GM12878 (cell line): ENCODE results near the gene CFAP92. TPM values are rescaled to one million over a fixed set of nuclear protein-coding genes. Genes with fewer than 3 reads are reported as not detected.

Experiments used
- ATAC-seq: fragments of 200-7000 bp; cut with Tn5 transposase; 3 replicates; pipeline ENCODE4 v1.9.1; 2020; ENCODE audit warnings: mild to moderate bottlenecking, moderate library complexity
- BruUV-seq: library from RNA; stranded (reverse); fragments of 400-500 nt; replicated peaks from 2 replicates; lab custom pipeline; 2021; lab: Mats Ljungman, UMichigan
- CTCF ChIA-PET: fragments of 300-600 bp; sonication (Branson Sonifier 250); formaldehyde crosslinking; extraction: SDS; loops from one replicate; lab custom pipeline; 2021; ENCODE audit warnings: inconsistent platforms; lab: Yijun Ruan, JAX
- POLR2A ChIA-PET: fragments of 350-600 bp; formaldehyde crosslinking; extraction: SDS; loops from one replicate; lab custom pipeline; 2021; ENCODE audit warnings: inconsistent platforms; lab: Charles Lee
- RAD21 ChIA-PET: fragments of 300-600 bp; sonication (Branson Sonifier 250); formaldehyde crosslinking; loops from one replicate; lab custom pipeline; 2023; ENCODE audit warnings: antibody characterized with exemption; ENCODE audit not compliant: unreplicated experiment; lab: Charles Lee
- SMC1A ChIA-PET: fragments of 300-600 bp; sonication (Branson Sonifier 250); formaldehyde crosslinking; loops from one replicate; lab custom pipeline; 2023; ENCODE audit not compliant: unreplicated experiment, uncharacterized antibody; lab: Charles Lee
- DNase-seq: peaks from one replicate; pipeline ENCODE4 v3.0.0-alpha.2; 2011; ENCODE audit warnings: low read depth, low spot score
- FAIRE-seq: peaks from 3 replicates; lab custom pipeline; 2011; peaks lifted over from hg19 to GRCh38; lab: Jason Lieb, UNC
- H2AFZ ChIP-seq: 2 replicates; pipeline ENCODE4 v1.6.0; 2011; ENCODE audit warnings: low read depth, low read length, control low read depth; ENCODE audit not compliant: control insufficient read depth
- H3K27ac ChIP-seq: 2 replicates; pipeline ENCODE4 v1.5.1; 2011; ENCODE audit warnings: control low read depth; ENCODE audit not compliant: control insufficient read depth, insufficient read depth
- H3K27me3 ChIP-seq, 2 experiments: replicated peaks in 1 of 2; 2 replicates each; pipeline versions ENCODE4 v1.6.0 to v1.6.1; 2011; ENCODE audit warnings: low read length in 1 of 2; ENCODE audit not compliant: control insufficient read depth in 2 of 2, insufficient read depth in 2 of 2
- H3K36me3 ChIP-seq, 2 experiments: 2 replicates each; pipeline ENCODE4 v1.5.1; 2011; ENCODE audit warnings: low read length in 1 of 2; ENCODE audit not compliant: control insufficient read depth in 2 of 2, insufficient read depth in 2 of 2
- H3K4me1 ChIP-seq: 2 replicates; pipeline ENCODE4 v1.6.1; 2011; ENCODE audit warnings: mild to moderate bottlenecking, low read length, moderate library complexity, mixed read lengths; ENCODE audit not compliant: control insufficient read depth, insufficient read depth
- H3K4me2 ChIP-seq: 2 replicates; pipeline ENCODE4 v1.6.0; 2011; ENCODE audit warnings: control low read depth; ENCODE audit not compliant: control insufficient read depth, insufficient read depth
- H3K4me3 ChIP-seq: fragments of 200-600 bp; sonication (generic); 2 replicates; pipeline ENCODE4 v1.5.1; 2016
- H3K79me2 ChIP-seq: 2 replicates; pipeline ENCODE4 v1.6.0; 2011; ENCODE audit warnings: low read length; ENCODE audit not compliant: control insufficient read depth, insufficient read depth
- H3K9ac ChIP-seq: 2 replicates; pipeline ENCODE4 v1.8.0; 2011; ENCODE audit warnings: low read length, control low read depth, mixed read lengths; ENCODE audit not compliant: control insufficient read depth, insufficient read depth
- H3K9me3 ChIP-seq: replicated peaks from 3 replicates; pipeline ENCODE4 v1.5.1; 2011; ENCODE audit warnings: mild to moderate bottlenecking, low read length; ENCODE audit not compliant: control insufficient read depth, insufficient read depth
- H4K20me1 ChIP-seq: 2 replicates; pipeline ENCODE4 v1.6.0; 2011; ENCODE audit not compliant: control insufficient read depth, insufficient read depth
- CREB1 ChIP-seq: IDR thresholded peaks from 2 replicates; pipeline ENCODE4 v1.6.1; 2012; ENCODE audit warnings: low read depth, mild to moderate bottlenecking, inconsistent platforms
- GABPA ChIP-seq: IDR thresholded peaks from 2 replicates; pipeline ENCODE4 v1.6.1; 2014; ENCODE audit warnings: antibody characterized with exemption, low read depth, mild to moderate bottlenecking, inconsistent platforms
- HCFC1 ChIP-seq: fragments of 150-350 bp; IDR thresholded peaks from 2 replicates; pipeline ENCODE4 v1.6.1; 2014; ENCODE audit warnings: low read length
- JUNB ChIP-seq: IDR thresholded peaks from 2 replicates; pipeline ENCODE4 v1.6.1; 2016; ENCODE audit warnings: antibody characterized with exemption, mild to moderate bottlenecking
- KDM1A ChIP-seq: fragments of 200-600 bp; sonication (generic); IDR thresholded peaks from 2 replicates; pipeline ENCODE4 v1.6.1; 2016; ENCODE audit warnings: borderline replicate concordance
- POLR2AphosphoS2 ChIP-seq: IDR thresholded peaks from 2 replicates; pipeline ENCODE4 v1.6.1; 2011; ENCODE audit warnings: low read depth, mild to moderate bottlenecking, low read length, improper control_type of control experiment, moderate library complexity
- RBBP5 ChIP-seq: fragments of 200-600 bp; sonication (generic); conservative IDR thresholded peaks from 2 replicates; pipeline ENCODE4 v1.6.1; 2016
- RELA ChIP-seq: fragments of 450-650 bp; IDR thresholded peaks from 2 replicates; pipeline ENCODE4 v1.8.0; 2014; ENCODE audit warnings: borderline replicate concordance; ENCODE audit not compliant: partially characterized antibody
- SMARCA5 ChIP-seq: fragments of 450-650 bp; IDR thresholded peaks from 2 replicates; pipeline ENCODE4 v1.6.1; 2017; ENCODE audit warnings: mild to moderate bottlenecking
- SREBF2 ChIP-seq: IDR thresholded peaks from 2 replicates; pipeline ENCODE4 v1.6.1; 2012; ENCODE audit warnings: mild to moderate bottlenecking, low read length
- WRNIP1 ChIP-seq: IDR thresholded peaks from 2 replicates; pipeline ENCODE4 v1.6.1; 2011; ENCODE audit warnings: low read depth, low read length, improper control_type of control experiment, borderline replicate concordance
- ZNF24 ChIP-seq: fragments of 450-650 bp; IDR thresholded peaks from 2 replicates; pipeline ENCODE4 v1.6.1; 2017; ENCODE audit warnings: antibody characterized with exemption, mild to moderate bottlenecking
- ZNF384 ChIP-seq: IDR thresholded peaks from 2 replicates; pipeline ENCODE4 v1.6.1; 2012; ENCODE audit warnings: low read depth, mild to moderate bottlenecking, low read length, improper control_type of control experiment, borderline replicate concordance
- WGBS: methylation state at CpG from one replicate; pipeline ENCODE4 v1.1.6; 2016; ENCODE audit warnings: low lambda C conversion rate; ENCODE audit not compliant: insufficient replicate concordance, insufficient coverage; ENCODE audit errors: missing lambda C conversion rate; 5-methylcytosine and 5-hydroxymethylcytosine counted together
- in situ Hi-C: fragments of 300-500 bp; cut with MboI; formaldehyde crosslinking; loops from 9 replicates; pipeline ENCODE4 v1.14.3; 2018; ENCODE audit warnings: mixed read lengths
- intact Hi-C: fragments of 100-400 bp; cut with micrococcal nuclease; formaldehyde crosslinking; loops from one replicate; pipeline ENCODE4 v1.14.2; 2022; ENCODE audit not compliant: unreplicated experiment
- polyA plus RNA-seq, 11 experiments: library from polyadenylated mRNA; depleted of rRNA in 4 of 11; unstranded in 6 of 11; stranded (reverse) in 5 of 11; fragments of >200 nt; fragmentation: Nextera tagmentation in 4 of 11; fragmentation: Illumina TruSeq in 1 of 11; extraction: Ambion mirVana in 4 of 11; extraction: Trizol in 1 of 11; gene quantifications; 1 replicate in 1 of 11; 2 replicates in 10 of 11; pipeline versions ENCODE4 v1.2.1 to v1.2.3, GENCODE V29; 2011 to 2016; ENCODE audit warnings: inconsistent platforms in 2 of 11, missing spikeins in 2 of 11, low read depth in 1 of 11
- total RNA-seq, 4 experiments: library from RNA; depleted of rRNA in 3 of 4; stranded (reverse); fragments of >200 nt in 3 of 4; fragmentation: Illumina TruSeq in 1 of 4; extraction: Trizol in 1 of 4; gene quantifications; 2 replicates each; pipeline versions ENCODE4 v1.2.1 to v1.2.3, GENCODE V29; 2013 to 2021
- TF ChIP-seq, protein P1 (sequence below): fragments of 450-650 bp; IDR thresholded peaks from 2 replicates; pipeline ENCODE4 v1.6.1; 2017; ENCODE audit warnings: borderline replicate concordance
- TF ChIP-seq, protein P2 (sequence below): IDR thresholded peaks from 2 replicates; pipeline ENCODE4 v1.6.1; 2011; ENCODE audit warnings: mild to moderate bottlenecking, low read depth, low read length, moderate library complexity; ENCODE audit not compliant: insufficient replicate concordance
- TF ChIP-seq, protein P3 (sequence below): fragments of 450-650 bp; IDR thresholded peaks from 2 replicates; pipeline ENCODE4 v1.6.1; 2017; ENCODE audit warnings: mild to moderate bottlenecking, moderate library complexity

CFAP92 gene
- total and polyA plus RNA-seq, 10 of the 15 experiments (the other 5 are each of a cell fraction or from before 2014, with no cell fraction given): 0.05 to 0.52 (median 0.14) TPM; not detected in 7

DNA sequence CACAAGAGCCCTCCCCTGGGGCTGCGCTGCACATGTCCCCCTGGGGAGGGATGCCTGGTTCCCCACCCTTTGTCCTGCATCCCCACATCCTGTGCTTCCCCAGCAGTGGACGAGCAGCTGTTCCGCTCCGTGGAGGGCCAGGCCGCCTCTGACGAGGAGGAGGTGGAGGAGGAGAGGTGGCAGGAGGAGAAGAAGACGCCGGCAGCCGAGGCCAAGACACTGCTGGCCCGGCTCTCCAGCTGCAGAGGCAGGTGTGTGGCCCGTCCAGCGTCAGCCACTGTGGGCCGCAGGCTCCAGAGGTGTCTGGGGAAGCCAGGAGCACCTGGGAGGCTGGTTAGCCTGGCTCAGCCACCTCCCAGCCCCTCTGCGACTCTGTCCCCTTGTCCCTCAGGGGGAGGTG is 38.8 kb upstream of the CFAP92 start (continued):
- TF ChIP-seq, protein P1, sequence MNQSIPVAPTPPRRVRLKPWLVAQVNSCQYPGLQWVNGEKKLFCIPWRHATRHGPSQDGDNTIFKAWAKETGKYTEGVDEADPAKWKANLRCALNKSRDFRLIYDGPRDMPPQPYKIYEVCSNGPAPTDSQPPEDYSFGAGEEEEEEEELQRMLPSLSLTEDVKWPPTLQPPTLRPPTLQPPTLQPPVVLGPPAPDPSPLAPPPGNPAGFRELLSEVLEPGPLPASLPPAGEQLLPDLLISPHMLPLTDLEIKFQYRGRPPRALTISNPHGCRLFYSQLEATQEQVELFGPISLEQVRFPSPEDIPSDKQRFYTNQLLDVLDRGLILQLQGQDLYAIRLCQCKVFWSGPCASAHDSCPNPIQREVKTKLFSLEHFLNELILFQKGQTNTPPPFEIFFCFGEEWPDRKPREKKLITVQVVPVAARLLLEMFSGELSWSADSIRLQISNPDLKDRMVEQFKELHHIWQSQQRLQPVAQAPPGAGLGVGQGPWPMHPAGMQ: no peak

DNA sequence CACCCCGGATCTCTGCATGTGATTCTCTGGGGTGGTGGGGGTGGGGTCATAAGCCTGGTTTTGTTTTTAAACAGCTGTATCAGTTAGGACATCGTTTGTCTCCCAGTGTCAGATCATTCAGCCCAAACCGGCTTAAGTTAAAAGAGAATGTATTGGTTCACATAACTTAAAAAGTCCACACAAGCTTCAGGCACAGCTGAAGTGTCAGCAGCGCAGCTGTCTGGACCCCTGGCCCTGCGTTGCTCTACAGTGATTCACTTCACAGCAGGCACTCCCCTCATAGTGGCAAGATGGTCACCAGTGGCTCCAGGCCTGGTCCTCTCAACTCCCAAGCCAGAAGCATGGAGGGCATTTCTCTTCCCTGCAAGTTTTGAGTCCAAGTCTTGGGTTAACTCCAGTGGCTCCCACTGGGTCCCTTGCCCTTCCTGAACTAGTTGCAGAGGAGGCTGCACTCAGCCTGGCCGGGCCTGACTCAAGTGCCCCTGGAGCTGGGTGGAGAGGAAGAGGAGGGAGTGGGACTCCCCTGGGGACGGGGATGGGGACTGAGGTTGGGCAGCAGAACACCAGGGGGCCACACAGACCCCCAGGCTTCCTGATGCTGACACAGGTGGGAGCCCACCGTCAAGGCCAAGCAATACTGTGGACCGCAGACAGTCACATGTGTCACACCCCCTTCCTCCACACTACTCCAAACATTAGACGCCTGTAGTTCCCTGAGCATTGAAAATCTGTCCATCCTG is 37.8 kb upstream of the CFAP92 start:
- Histone ChIP-seq H3K4me3 (no peak overlapping the region), H3K9me3 (no peaks in the 10 kb centered on the region; the same call in 2 of the 3 replicates), H3K9ac (no peak overlapping the region), H3K27ac (no peak overlapping the region), H3K4me1 (peaks cover 2% of the 10 kb centered on the region), H3K36me3 (no peaks in the 10 kb centered on the region), H3K27me3 (no peaks in the 10 kb centered on the region; a peak in 1 of 4 replicates), H3K79me2 (no peaks in the 10 kb centered on the region), H2AFZ (no peak overlapping the region), H4K20me1 (no peaks in the 10 kb centered on the region), H3K4me2 (no peak overlapping the region)
- in situ Hi-C loops (no loop called here), intact Hi-C loops (no loop called here)
- FAIRE-seq (no peak), DNase-seq (no peak), ATAC-seq (no peak)
- ChIA-PET POLR2A (no interaction called here), RAD21 (interaction anchor here (2.0 kb wide), 1 partner anchor 22 kb away, joined by 6 read pairs; no protein-coding TSS in a partner anchor), SMC1A (interaction anchor here (1.4 kb wide), 1 partner anchor 11 kb away, joined by 3 read pairs; no protein-coding TSS in a partner anchor), CTCF (interaction anchor here (2.0 kb wide), 1 partner anchor 61 kb away, joined by 6 read pairs; no protein-coding TSS in a partner anchor)
- 29% methylated on average over 10 of the region's 10 CpGs for WGBS
- no TSS peak for BruUV-seq
- no peak for TF ChIP-seq SREBF2
- no peak for TF ChIP-seq RELA
- no peak for TF ChIP-seq JUNB
- TF ChIP-seq HCFC1: no peak
- TF ChIP-seq GABPA: no peak
- no peak for TF ChIP-seq CREB1
- TF ChIP-seq, protein P2, sequence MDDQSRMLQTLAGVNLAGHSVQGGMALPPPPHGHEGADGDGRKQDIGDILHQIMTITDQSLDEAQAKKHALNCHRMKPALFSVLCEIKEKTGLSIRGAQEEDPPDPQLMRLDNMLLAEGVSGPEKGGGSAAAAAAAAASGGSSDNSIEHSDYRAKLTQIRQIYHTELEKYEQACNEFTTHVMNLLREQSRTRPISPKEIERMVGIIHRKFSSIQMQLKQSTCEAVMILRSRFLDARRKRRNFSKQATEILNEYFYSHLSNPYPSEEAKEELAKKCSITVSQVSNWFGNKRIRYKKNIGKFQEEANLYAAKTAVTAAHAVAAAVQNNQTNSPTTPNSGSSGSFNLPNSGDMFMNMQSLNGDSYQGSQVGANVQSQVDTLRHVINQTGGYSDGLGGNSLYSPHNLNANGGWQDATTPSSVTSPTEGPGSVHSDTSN: no peak
- TF ChIP-seq RBBP5: no peak
- TF ChIP-seq ZNF384: no peak
- TF ChIP-seq, protein P3, sequence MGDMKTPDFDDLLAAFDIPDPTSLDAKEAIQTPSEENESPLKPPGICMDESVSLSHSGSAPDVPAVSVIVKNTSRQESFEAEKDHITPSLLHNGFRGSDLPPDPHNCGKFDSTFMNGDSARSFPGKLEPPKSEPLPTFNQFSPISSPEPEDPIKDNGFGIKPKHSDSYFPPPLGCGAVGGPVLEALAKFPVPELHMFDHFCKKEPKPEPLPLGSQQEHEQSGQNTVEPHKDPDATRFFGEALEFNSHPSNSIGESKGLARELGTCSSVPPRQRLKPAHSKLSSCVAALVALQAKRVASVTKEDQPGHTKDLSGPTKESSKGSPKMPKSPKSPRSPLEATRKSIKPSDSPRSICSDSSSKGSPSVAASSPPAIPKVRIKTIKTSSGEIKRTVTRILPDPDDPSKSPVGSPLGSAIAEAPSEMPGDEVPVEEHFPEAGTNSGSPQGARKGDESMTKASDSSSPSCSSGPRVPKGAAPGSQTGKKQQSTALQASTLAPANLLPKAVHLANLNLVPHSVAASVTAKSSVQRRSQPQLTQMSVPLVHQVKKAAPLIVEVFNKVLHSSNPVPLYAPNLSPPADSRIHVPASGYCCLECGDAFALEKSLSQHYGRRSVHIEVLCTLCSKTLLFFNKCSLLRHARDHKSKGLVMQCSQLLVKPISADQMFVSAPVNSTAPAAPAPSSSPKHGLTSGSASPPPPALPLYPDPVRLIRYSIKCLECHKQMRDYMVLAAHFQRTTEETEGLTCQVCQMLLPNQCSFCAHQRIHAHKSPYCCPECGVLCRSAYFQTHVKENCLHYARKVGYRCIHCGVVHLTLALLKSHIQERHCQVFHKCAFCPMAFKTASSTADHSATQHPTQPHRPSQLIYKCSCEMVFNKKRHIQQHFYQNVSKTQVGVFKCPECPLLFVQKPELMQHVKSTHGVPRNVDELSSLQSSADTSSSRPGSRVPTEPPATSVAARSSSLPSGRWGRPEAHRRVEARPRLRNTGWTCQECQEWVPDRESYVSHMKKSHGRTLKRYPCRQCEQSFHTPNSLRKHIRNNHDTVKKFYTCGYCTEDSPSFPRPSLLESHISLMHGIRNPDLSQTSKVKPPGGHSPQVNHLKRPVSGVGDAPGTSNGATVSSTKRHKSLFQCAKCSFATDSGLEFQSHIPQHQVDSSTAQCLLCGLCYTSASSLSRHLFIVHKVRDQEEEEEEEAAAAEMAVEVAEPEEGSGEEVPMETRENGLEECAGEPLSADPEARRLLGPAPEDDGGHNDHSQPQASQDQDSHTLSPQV: no peak
- TF ChIP-seq POLR2AphosphoS2: no peak
- no peak for TF ChIP-seq ZNF24
- no peak for TF ChIP-seq KDM1A
- no peak for TF ChIP-seq SMARCA5
- no peak for TF ChIP-seq WRNIP1
